ENCODE measurements around the gene BUB3. TPM values are rescaled to one million over a fixed set of nuclear protein-coding genes. Genes with fewer than 3 reads are reported as not detected.

Gene BUB3
- 100 to 1,000 TPM; 265 to 267 TPM for total RNA-seq

- ATAC-seq: peak; percentile 96
- ChIA-PET CTCF (interaction anchor here (0.7 to 5.4 kb wide), 7 partner anchors 9 to 174 kb away, joined by 3 to 32 read pairs (median 5); partner anchors contain the start of gene PSTK), POLR2A (interaction anchor here (0.6 to 1.4 kb wide), 16 partner anchors 9 to 145 kb away, joined by 3 to 11 read pairs (median 4); partner anchors contain the start of genes ACADSB and IKZF5)
- Mint-ChIP-seq H3K27ac (peak within 1 kb of the TSS; percentile 99), H3K4me3 (peak within 1 kb of the TSS; percentile 96), H3K27me3 (ENCODE audit: low read depth) (peaks cover 16% of the 10 kb centered on the region), H3K9me3 (ENCODE audit: insufficient read depth) (peaks cover 5% of the 10 kb centered on the region), H3K4me1 (ENCODE audit: low read depth) (peaks cover 76% of the 10 kb centered on the region), H3K36me3 (ENCODE audit: low read depth) (peaks cover 54% of the 10 kb centered on the region)
- peak; percentile 98 for DNase-seq
Observed at GRCh38 chr10:123154092-123154710, at the start of gene BUB3. Gene BUB3 (plus strand): TSS chr10:123154402. CDS start chr10:123154918, 516 bp downstream.

GRCh38 chr10:123109466-123109865 is 44.7 kb upstream of the BUB3 start:
- Mint-ChIP-seq H3K27me3 (ENCODE audit: low read depth) (peaks cover 12% of the 10 kb centered on the region), H3K4me1 (ENCODE audit: low read depth) (no peaks in the 10 kb centered on the region), H3K27ac (no peak overlapping the region), H3K36me3 (ENCODE audit: low read depth) (no peaks in the 10 kb centered on the region), H3K9me3 (ENCODE audit: insufficient read depth) (no peaks in the 10 kb centered on the region), H3K4me3 (no peak overlapping the region)
- DNase-seq (no peak), ATAC-seq (no peak)
- ChIA-PET POLR2A (no interaction called here), CTCF (no interaction called here)

- ChIA-PET CTCF (no interaction called here), POLR2A (interaction anchor here (0.6 kb wide), 1 partner anchor 267 kb away, joined by 3 read pairs; no protein-coding TSS in a partner anchor)
- Mint-ChIP-seq H3K4me3 (no peak overlapping the region), H3K9me3 (ENCODE audit: insufficient read depth) (no peaks in the 10 kb centered on the region), H3K27ac (no peak overlapping the region), H3K4me1 (ENCODE audit: low read depth) (no peaks in the 10 kb centered on the region), H3K36me3 (ENCODE audit: low read depth) (no peaks in the 10 kb centered on the region), H3K27me3 (ENCODE audit: low read depth) (peaks cover 24% of the 10 kb centered on the region)
- ATAC-seq (no peak), DNase-seq (no peak)
Observed at GRCh38 chr10:123117644-123118417, 36.4 kb upstream of the BUB3 start.

- no peak for ATAC-seq
- Mint-ChIP-seq H3K9me3 (ENCODE audit: insufficient read depth) (no peaks in the 10 kb centered on the region), H3K27ac (no peak overlapping the region), H3K27me3 (ENCODE audit: low read depth) (peaks cover 28% of the 10 kb centered on the region), H3K36me3 (ENCODE audit: low read depth) (no peaks in the 10 kb centered on the region), H3K4me1 (ENCODE audit: low read depth) (no peaks in the 10 kb centered on the region), H3K4me3 (no peak overlapping the region)
- ChIA-PET POLR2A (no interaction called here), CTCF (no interaction called here)
- DNase-seq: no peak
Observed at GRCh38 chr10:123119081-123119480, 35.1 kb upstream of the BUB3 start.

GRCh38 chr10:123126246-123126645 is 28.0 kb upstream of the BUB3 start:
- H3K36me3 Mint-ChIP-seq (ENCODE audit: low read depth): no peaks in the 10 kb centered on the region
- CTCF ChIA-PET: no interaction called here
- ATAC-seq (no peak), DNase-seq (no peak)
- no peak overlapping the region for H3K4me3 Mint-ChIP-seq
- no peaks in the 10 kb centered on the region for H3K4me1 Mint-ChIP-seq (ENCODE audit: low read depth)
- POLR2A ChIA-PET: no interaction called here
- no peak overlapping the region for H3K27ac Mint-ChIP-seq
- H3K9me3 Mint-ChIP-seq (ENCODE audit: insufficient read depth): no peaks in the 10 kb centered on the region
- H3K27me3 Mint-ChIP-seq (ENCODE audit: low read depth): peaks cover 55% of the 10 kb centered on the region

GRCh38 chr10:123129618-123130271 is 24.5 kb upstream of the BUB3 start:
- ChIA-PET CTCF (no interaction called here), POLR2A (no interaction called here)
- H3K9me3 Mint-ChIP-seq (ENCODE audit: insufficient read depth): no peaks in the 10 kb centered on the region
- peaks cover 23% of the 10 kb centered on the region for H3K4me1 Mint-ChIP-seq (ENCODE audit: low read depth)
- H3K4me3 Mint-ChIP-seq: no peak overlapping the region
- peaks cover 7% of the 10 kb centered on the region for H3K36me3 Mint-ChIP-seq (ENCODE audit: low read depth)
- H3K27me3 Mint-ChIP-seq (ENCODE audit: low read depth): peaks cover 66% of the 10 kb centered on the region
- no peak for ATAC-seq
- H3K27ac Mint-ChIP-seq: no peak overlapping the region
- DNase-seq: no peak

GRCh38 chr10:123132576-123133477 is 21.4 kb upstream of the BUB3 start:
- Mint-ChIP-seq H3K4me3 (peak overlapping the region; percentile 59), H3K36me3 (ENCODE audit: low read depth) (peaks cover 7% of the 10 kb centered on the region), H3K9me3 (ENCODE audit: insufficient read depth) (no peaks in the 10 kb centered on the region), H3K27me3 (ENCODE audit: low read depth) (peaks cover 67% of the 10 kb centered on the region), H3K27ac (peak overlapping the region; percentile 39), H3K4me1 (ENCODE audit: low read depth) (peaks cover 31% of the 10 kb centered on the region)
- ChIA-PET CTCF (interaction anchor here (0.7 to 4.4 kb wide), 11 partner anchors 8 to 425 kb away, joined by 3 to 32 read pairs (median 3); partner anchors contain the start of gene BUB3), POLR2A (no interaction called here)
- peak; percentile 65 for ATAC-seq
- DNase-seq: peak; percentile 90

GRCh38 chr10:123133541-123134342 is 20.5 kb upstream of the BUB3 start:
- H3K4me1 Mint-ChIP-seq (ENCODE audit: low read depth): peaks cover 38% of the 10 kb centered on the region
- ChIA-PET CTCF (interaction anchor here (0.7 to 4.4 kb wide), 8 partner anchors 9 to 424 kb away, joined by 3 to 32 read pairs (median 6); partner anchors contain the start of gene BUB3), POLR2A (interaction anchor here (1.3 to 2.1 kb wide), 2 partner anchors 16 to 90 kb away, joined by 3 to 8 read pairs; no protein-coding TSS in a partner anchor)
- H3K27me3 Mint-ChIP-seq (ENCODE audit: low read depth): peaks cover 65% of the 10 kb centered on the region
- H3K4me3 Mint-ChIP-seq: peak overlapping the region; percentile 49
- no peaks in the 10 kb centered on the region for H3K9me3 Mint-ChIP-seq (ENCODE audit: insufficient read depth)
- ATAC-seq (no peak), DNase-seq (no peak)
- H3K27ac Mint-ChIP-seq: peak overlapping the region; percentile 34
- peaks cover 7% of the 10 kb centered on the region for H3K36me3 Mint-ChIP-seq (ENCODE audit: low read depth)

GRCh38 chr10:123134343-123134914 is 19.8 kb upstream of the BUB3 start:
- Mint-ChIP-seq H3K27ac (peak overlapping the region; percentile 43), H3K36me3 (ENCODE audit: low read depth) (peaks cover 7% of the 10 kb centered on the region), H3K27me3 (ENCODE audit: low read depth) (peaks cover 67% of the 10 kb centered on the region), H3K4me1 (ENCODE audit: low read depth) (peaks cover 40% of the 10 kb centered on the region), H3K4me3 (peak overlapping the region; percentile 49), H3K9me3 (ENCODE audit: insufficient read depth) (no peaks in the 10 kb centered on the region)
- ChIA-PET CTCF (interaction anchor here (1.7 to 4.4 kb wide), 3 partner anchors 11 to 91 kb away, joined by 9 to 32 read pairs (median 12); partner anchors contain the start of gene BUB3), POLR2A (interaction anchor here (1.3 to 2.1 kb wide), 2 partner anchors 15 to 91 kb away, joined by 3 to 8 read pairs; no protein-coding TSS in a partner anchor)
- no peak for ATAC-seq
- no peak for DNase-seq

GRCh38 chr10:123134915-123135414 is 19.2 kb upstream of the BUB3 start:
- Mint-ChIP-seq H3K27me3 (ENCODE audit: low read depth) (peaks cover 67% of the 10 kb centered on the region), H3K4me1 (ENCODE audit: low read depth) (peaks cover 46% of the 10 kb centered on the region), H3K27ac (no peak overlapping the region), H3K36me3 (ENCODE audit: low read depth) (peaks cover 7% of the 10 kb centered on the region), H3K4me3 (peak overlapping the region; percentile 58), H3K9me3 (ENCODE audit: insufficient read depth) (no peaks in the 10 kb centered on the region)
- ChIA-PET POLR2A (interaction anchor here (1.3 to 2.1 kb wide), 2 partner anchors 15 to 92 kb away, joined by 3 to 8 read pairs; no protein-coding TSS in a partner anchor), CTCF (interaction anchor here (1.7 to 4.4 kb wide), 3 partner anchors 10 to 92 kb away, joined by 9 to 32 read pairs (median 12); partner anchors contain the start of gene BUB3)
- DNase-seq: no peak
- no peak for ATAC-seq

All from activated CD8-positive, alpha-beta T cell treated with anti-CD3 and anti-CD28 coated beads, Interleukin-2, amount 10 ng/mL, durations not matched to agents 7 days and 5 days (primary cell).